Dedifferentiated amniotic fluid mesenchymal stem cell (primary cell): ENCODE results near the gene NACC2.

Experiments used
- DNase-seq: peaks from one replicate; pipeline ENCODE4 v3.0.0-alpha.2; 2016; ENCODE audit errors: extremely low spot score

NACC2 gene

GRCh38 chr9:136023410-136024225 lies 71.5 kb downstream of the NACC2 start:
- no peak for DNase-seq

- DNase-seq: no peak
Measured at GRCh38 chr9:136022731-136023409, 72.2 kb downstream of the NACC2 start.

- DNase-seq: no peak
Measured at GRCh38 chr9:136021872-136022681, 73.0 kb downstream of the NACC2 start.

- no peak for DNase-seq
Measured at GRCh38 chr9:136021171-136021871, 73.8 kb downstream of the NACC2 start.

GRCh38 chr9:136020671-136021070 lies 74.4 kb downstream of the NACC2 start:
- DNase-seq: no peak

GRCh38 chr9:136020206-136020605 lies 74.9 kb downstream of the NACC2 start:
- no peak for DNase-seq

- DNase-seq: no peak
Measured at GRCh38 chr9:136019681-136020060, 75.4 kb downstream of the NACC2 start.

- no peak for DNase-seq
Measured at GRCh38 chr9:136019041-136019680, 75.9 kb downstream of the NACC2 start.

GRCh38 chr9:136018257-136019031 lies 76.6 kb downstream of the NACC2 start:
- DNase-seq: no peak

GRCh38 chr9:136017289-136018190 lies 77.5 kb downstream of the NACC2 start:
- no peak for DNase-seq

- DNase-seq: no peak
Measured at GRCh38 chr9:136016572-136017288, 78.4 kb downstream of the NACC2 start.

- DNase-seq: no peak
Measured at GRCh38 chr9:136015656-136016571, 79.2 kb downstream of the NACC2 start.

- DNase-seq: no peak
Measured at GRCh38 chr9:136014924-136015633, 80.0 kb downstream of the NACC2 start.

GRCh38 chr9:136014147-136014923 lies 80.8 kb downstream of the NACC2 start:
- no peak for DNase-seq

GRCh38 chr9:136013524-136014034 lies 81.5 kb downstream of the NACC2 start:
- no peak for DNase-seq

GRCh38 chr9:136013116-136013515 lies 82.0 kb downstream of the NACC2 start:
- DNase-seq: no peak
